ENCODE measurements around the gene MAST4.

MAST4 gene

GRCh38 chr5:66872736-66873331, 276.6 kb downstream of the MAST4 start:
- no peak for DNase-seq (ENCODE audit: low read depth, low spot score)

GRCh38 chr5:66874004-66874403, 277.8 kb downstream of the MAST4 start:
- DNase-seq (ENCODE audit: low read depth, low spot score), result no peak

- DNase-seq (ENCODE audit: low read depth, low spot score), result no peak
Observed at GRCh38 chr5:66875315-66875714, 279.1 kb downstream of the MAST4 start.

GRCh38 chr5:66876266-66876807, 280.1 kb downstream of the MAST4 start:
- DNase-seq (ENCODE audit: low read depth, low spot score), result no peak

GRCh38 chr5:66877843-66878242, 281.6 kb downstream of the MAST4 start:
- no peak for DNase-seq (ENCODE audit: low read depth, low spot score)

- no peak for DNase-seq (ENCODE audit: low read depth, low spot score)
Observed at GRCh38 chr5:66880401-66880800, 284.2 kb downstream of the MAST4 start.

GRCh38 chr5:66881480-66882161, 285.4 kb downstream of the MAST4 start:
- no peak for DNase-seq (ENCODE audit: low read depth, low spot score)

- no peak for DNase-seq (ENCODE audit: low read depth, low spot score)
Observed at GRCh38 chr5:66882606-66883227, 286.5 kb downstream of the MAST4 start.

GRCh38 chr5:66884564-66885243, 288.5 kb downstream of the MAST4 start:
- no peak for DNase-seq (ENCODE audit: low read depth, low spot score)

- DNase-seq (ENCODE audit: low read depth, low spot score), result no peak
Observed at GRCh38 chr5:66886941-66887340, 290.7 kb downstream of the MAST4 start.

GRCh38 chr5:66888613-66889012, 292.4 kb downstream of the MAST4 start:
- no peak for DNase-seq (ENCODE audit: low read depth, low spot score)

- no peak for DNase-seq (ENCODE audit: low read depth, low spot score)
Observed at GRCh38 chr5:66889056-66889455, 292.9 kb downstream of the MAST4 start.

- DNase-seq (ENCODE audit: low read depth, low spot score), result no peak
Observed at GRCh38 chr5:66889524-66889923, 293.3 kb downstream of the MAST4 start.

GRCh38 chr5:66891184-66891925, 295.2 kb downstream of the MAST4 start:
- DNase-seq (ENCODE audit: low read depth, low spot score), result no peak

- DNase-seq (ENCODE audit: low read depth, low spot score), result no peak
Observed at GRCh38 chr5:66892716-66893115, 296.5 kb downstream of the MAST4 start.

- no peak for DNase-seq (ENCODE audit: low read depth, low spot score)
Observed at GRCh38 chr5:66894480-66895240, 298.5 kb downstream of the MAST4 start.

GRCh38 chr5:66896171-66896570, 300.0 kb downstream of the MAST4 start:
- DNase-seq (ENCODE audit: low read depth, low spot score), result no peak

- DNase-seq (ENCODE audit: low read depth, low spot score), result no peak
Observed at GRCh38 chr5:66897356-66897755, 301.2 kb downstream of the MAST4 start.

- DNase-seq (ENCODE audit: low read depth, low spot score), result no peak
Observed at GRCh38 chr5:66898241-66898995, 302.2 kb downstream of the MAST4 start.

- DNase-seq (ENCODE audit: low read depth, low spot score), result no peak
Observed at GRCh38 chr5:66903218-66903617, 307.0 kb downstream of the MAST4 start.
